ENCODE results near the gene OXNAD1.

Gene OXNAD1

GRCh38 chr3:16236030-16236639 lies 28.9 kb upstream of the OXNAD1 start:
- no CpG with 5 or more reads among the region's 4 CpGs for WGBS, 2 donors (ENCODE audit: extremely low coverage in 2 of 2, insufficient read length in 2 of 2, insufficient replicate concordance in 1 of 2)
- Histone ChIP-seq H3K79me1 (ENCODE audit: low read depth, low read length) (no peaks in the 10 kb centered on the region), H3K4me1 (ENCODE audit: control insufficient read depth in 2 of 2, insufficient read depth in 1 of 2, low read depth in 1 of 2, low read length in 2 of 2) (no peaks in the 10 kb centered on the region)

GRCh38 chr3:16236856-16237393 lies 28.1 kb upstream of the OXNAD1 start:
- no peak overlapping the region for H2BK5ac ChIP-seq (ENCODE audit: low read length)
- no peak overlapping the region for H3K14ac ChIP-seq (ENCODE audit: low read length)
- no peak for DNase-seq (ENCODE audit: low spot score)
- H3K4me2 ChIP-seq (ENCODE audit: insufficient read depth, low read length, poor library complexity, severe bottlenecking), result no peak overlapping the region
- H3K4me1 ChIP-seq (ENCODE audit: control insufficient read depth in 2 of 2, insufficient read depth in 1 of 2, low read depth in 1 of 2, low read length in 2 of 2), result no peaks in the 10 kb centered on the region
- H3K4ac ChIP-seq (ENCODE audit: low read length), result no peak overlapping the region
- no CpG with 5 or more reads among the region's 3 CpGs for WGBS, 2 donors (ENCODE audit: extremely low coverage in 2 of 2, insufficient read length in 2 of 2, insufficient replicate concordance in 1 of 2)
- H3K4me3 ChIP-seq (ENCODE audit: low read length in 2 of 2), result no peak overlapping the region
- H3K9ac ChIP-seq (ENCODE audit: low read depth, low read length, poor library complexity), result no peak overlapping the region
- H3K18ac ChIP-seq (ENCODE audit: low read length), result no peak overlapping the region
- no peaks in the 10 kb centered on the region for H3K9me3 ChIP-seq (replicated peaks in 1 of 2; ENCODE audit: control insufficient read depth in 2 of 2, insufficient read depth in 1 of 2, low read depth in 1 of 2, low read length in 2 of 2)
- H3K27me3 ChIP-seq (ENCODE audit: control insufficient read depth in 3 of 3, insufficient read depth in 3 of 3, low read depth in 1 of 3, low read length in 3 of 3), result peaks cover 0 to 11% (median 0%) of the 10 kb centered on the region in 3 experiments
- H2AFZ ChIP-seq (ENCODE audit: low read length), result no peak overlapping the region
- H2BK12ac ChIP-seq (ENCODE audit: low read length), result no peak overlapping the region
- no peaks in the 10 kb centered on the region for H3K36me3 ChIP-seq (replicated peaks in 1 of 2; ENCODE audit: control insufficient read depth in 2 of 2, insufficient read depth in 2 of 2, low read length in 2 of 2)
- no peak overlapping the region for H2BK120ac ChIP-seq (ENCODE audit: low read depth, low read length)
- no peak overlapping the region for H3K27ac ChIP-seq (replicated peaks; ENCODE audit: low read length)
- no peak overlapping the region for H2AK5ac ChIP-seq (ENCODE audit: low read depth, low read length)
- H3K23ac ChIP-seq (ENCODE audit: low read depth, low read length, poor library complexity), result no peak overlapping the region
- H2BK15ac ChIP-seq (ENCODE audit: low read length), result no peak overlapping the region
- H3K79me1 ChIP-seq (ENCODE audit: low read depth, low read length), result no peaks in the 10 kb centered on the region
- no peak overlapping the region for H4K8ac ChIP-seq (ENCODE audit: low read depth, low read length)
- H4K91ac ChIP-seq (ENCODE audit: low read depth, low read length, poor library complexity), result no peak overlapping the region

More at GRCh38 chr3:16236030-16236639, 28.9 kb upstream of the OXNAD1 start:
- no peak overlapping the region for H3K4ac ChIP-seq (ENCODE audit: low read length)
- no peak overlapping the region for H2AFZ ChIP-seq (ENCODE audit: low read length)
- no peak overlapping the region for H2AK5ac ChIP-seq (ENCODE audit: low read depth, low read length)
- H4K91ac ChIP-seq (ENCODE audit: low read depth, low read length, poor library complexity), result no peak overlapping the region
- no peak overlapping the region for H4K8ac ChIP-seq (ENCODE audit: low read depth, low read length)
- no peak overlapping the region for H3K4me2 ChIP-seq (ENCODE audit: insufficient read depth, low read length, poor library complexity, severe bottlenecking)
- H3K18ac ChIP-seq (ENCODE audit: low read length), result no peak overlapping the region
- no peak overlapping the region for H3K9ac ChIP-seq (ENCODE audit: low read depth, low read length, poor library complexity)
- H2BK5ac ChIP-seq (ENCODE audit: low read length), result no peak overlapping the region
- no peak overlapping the region for H3K14ac ChIP-seq (ENCODE audit: low read length)
- H2BK12ac ChIP-seq (ENCODE audit: low read length), result no peak overlapping the region
- no peaks in the 10 kb centered on the region for H3K36me3 ChIP-seq (replicated peaks in 1 of 2; ENCODE audit: control insufficient read depth in 2 of 2, insufficient read depth in 2 of 2, low read length in 2 of 2)
- no peak overlapping the region for H2BK120ac ChIP-seq (ENCODE audit: low read depth, low read length)
- no peak for DNase-seq (ENCODE audit: low spot score)
- H2BK15ac ChIP-seq (ENCODE audit: low read length), result no peak overlapping the region
- H3K27ac ChIP-seq (replicated peaks; ENCODE audit: low read length), result no peak overlapping the region
- H3K27me3 ChIP-seq (ENCODE audit: control insufficient read depth in 3 of 3, insufficient read depth in 3 of 3, low read depth in 1 of 3, low read length in 3 of 3), result peaks cover 0 to 11% (median 0%) of the 10 kb centered on the region in 3 experiments
- no peak overlapping the region for H3K4me3 ChIP-seq (ENCODE audit: low read length in 2 of 2)
- H3K23ac ChIP-seq (ENCODE audit: low read depth, low read length, poor library complexity), result no peak overlapping the region
- no peaks in the 10 kb centered on the region for H3K9me3 ChIP-seq (replicated peaks in 1 of 2; ENCODE audit: control insufficient read depth in 2 of 2, insufficient read depth in 1 of 2, low read depth in 1 of 2, low read length in 2 of 2)

GRCh38 chr3:16239086-16239770 lies 25.8 kb upstream of the OXNAD1 start:
- Histone ChIP-seq H3K9ac (ENCODE audit: low read depth, low read length, poor library complexity) (no peak overlapping the region), H3K23ac (ENCODE audit: low read depth, low read length, poor library complexity) (no peak overlapping the region), H2BK12ac (ENCODE audit: low read length) (no peak overlapping the region), H2AK5ac (ENCODE audit: low read depth, low read length) (no peak overlapping the region), H3K4ac (ENCODE audit: low read length) (no peak overlapping the region), H4K8ac (ENCODE audit: low read depth, low read length) (no peak overlapping the region), H3K4me2 (ENCODE audit: insufficient read depth, low read length, poor library complexity, severe bottlenecking) (no peak overlapping the region), H3K4me1 (ENCODE audit: control insufficient read depth in 2 of 2, insufficient read depth in 1 of 2, low read depth in 1 of 2, low read length in 2 of 2) (no peaks in the 10 kb centered on the region), H2BK15ac (ENCODE audit: low read length) (no peak overlapping the region), H3K4me3 (ENCODE audit: low read length in 2 of 2) (no peak overlapping the region), H3K27me3 (ENCODE audit: control insufficient read depth in 3 of 3, insufficient read depth in 3 of 3, low read depth in 1 of 3, low read length in 3 of 3) (peaks cover 0 to 11% (median 0%) of the 10 kb centered on the region in 3 experiments), H3K27ac (replicated peaks; ENCODE audit: low read length) (no peak overlapping the region), H3K36me3 (replicated peaks in 1 of 2; ENCODE audit: control insufficient read depth in 2 of 2, insufficient read depth in 2 of 2, low read length in 2 of 2) (no peaks in the 10 kb centered on the region), H2BK5ac (ENCODE audit: low read length) (no peak overlapping the region), H3K14ac (ENCODE audit: low read length) (no peak overlapping the region), H2BK120ac (ENCODE audit: low read depth, low read length) (no peak overlapping the region), H2AFZ (ENCODE audit: low read length) (no peak overlapping the region), H3K9me3 (replicated peaks in 1 of 2; ENCODE audit: control insufficient read depth in 2 of 2, insufficient read depth in 1 of 2, low read depth in 1 of 2, low read length in 2 of 2) (no peaks in the 10 kb centered on the region), H3K18ac (ENCODE audit: low read length) (no peak overlapping the region), H4K91ac (ENCODE audit: low read depth, low read length, poor library complexity) (no peak overlapping the region), H3K79me1 (ENCODE audit: low read depth, low read length) (no peaks in the 10 kb centered on the region)
- DNase-seq (ENCODE audit: low spot score), result no peak
- WGBS, 2 donors (ENCODE audit: extremely low coverage in 2 of 2, insufficient read length in 2 of 2, insufficient replicate concordance in 1 of 2), result no CpG with 5 or more reads among the region's 3 CpGs

GRCh38 chr3:16239780-16240179 lies 25.2 kb upstream of the OXNAD1 start:
- Histone ChIP-seq H3K18ac (ENCODE audit: low read length) (no peak overlapping the region), H3K4me3 (ENCODE audit: low read length in 2 of 2) (no peak overlapping the region), H2BK120ac (ENCODE audit: low read depth, low read length) (no peak overlapping the region), H3K14ac (ENCODE audit: low read length) (no peak overlapping the region), H3K9ac (ENCODE audit: low read depth, low read length, poor library complexity) (no peak overlapping the region), H4K91ac (ENCODE audit: low read depth, low read length, poor library complexity) (no peak overlapping the region), H3K27ac (replicated peaks; ENCODE audit: low read length) (no peak overlapping the region), H3K23ac (ENCODE audit: low read depth, low read length, poor library complexity) (no peak overlapping the region), H3K9me3 (replicated peaks in 1 of 2; ENCODE audit: control insufficient read depth in 2 of 2, insufficient read depth in 1 of 2, low read depth in 1 of 2, low read length in 2 of 2) (no peaks in the 10 kb centered on the region), H2BK5ac (ENCODE audit: low read length) (no peak overlapping the region), H3K4ac (ENCODE audit: low read length) (no peak overlapping the region), H2AFZ (ENCODE audit: low read length) (no peak overlapping the region), H3K36me3 (replicated peaks in 1 of 2; ENCODE audit: control insufficient read depth in 2 of 2, insufficient read depth in 2 of 2, low read length in 2 of 2) (no peaks in the 10 kb centered on the region), H3K4me2 (ENCODE audit: insufficient read depth, low read length, poor library complexity, severe bottlenecking) (no peak overlapping the region), H2BK15ac (ENCODE audit: low read length) (no peak overlapping the region), H3K79me1 (ENCODE audit: low read depth, low read length) (no peaks in the 10 kb centered on the region), H2AK5ac (ENCODE audit: low read depth, low read length) (no peak overlapping the region), H3K4me1 (ENCODE audit: control insufficient read depth in 2 of 2, insufficient read depth in 1 of 2, low read depth in 1 of 2, low read length in 2 of 2) (no peaks in the 10 kb centered on the region), H4K8ac (ENCODE audit: low read depth, low read length) (no peak overlapping the region), H3K27me3 (ENCODE audit: control insufficient read depth in 3 of 3, insufficient read depth in 3 of 3, low read depth in 1 of 3, low read length in 3 of 3) (peaks cover 0 to 11% (median 0%) of the 10 kb centered on the region in 3 experiments), H2BK12ac (ENCODE audit: low read length) (no peak overlapping the region)
- no CpG with 5 or more reads among the region's 4 CpGs for WGBS, 2 donors (ENCODE audit: extremely low coverage in 2 of 2, insufficient read length in 2 of 2, insufficient replicate concordance in 1 of 2)
- DNase-seq (ENCODE audit: low spot score), result no peak
